ENCODE results near the gene FCN3.
"Not testable (repeated sequence)": the region's sequence is repeated elsewhere in the genome, so short reads cannot be mapped to it uniquely, and the experiment has no call there.

FCN3 gene

DNA sequence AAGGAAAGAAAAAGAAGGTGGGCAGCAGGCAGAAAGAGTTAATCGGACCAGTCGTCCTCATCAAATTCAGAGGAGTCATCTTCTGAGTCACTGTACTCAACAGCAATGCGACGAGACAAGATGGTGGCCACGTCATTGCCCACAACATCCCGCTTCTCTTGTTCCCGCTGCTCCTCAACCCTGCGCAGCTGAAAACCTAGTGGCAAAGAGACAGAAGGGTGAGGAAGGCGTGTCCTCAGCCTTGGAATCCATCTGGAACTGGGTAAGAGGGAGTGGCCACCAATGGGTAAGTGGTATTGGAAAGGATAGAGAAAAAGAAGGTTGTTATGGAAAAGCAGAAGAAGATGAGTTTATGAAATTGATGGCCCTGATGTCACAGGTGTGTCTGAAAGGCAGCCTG, 33.5 kb upstream of the FCN3 start:
- Histone ChIP-seq H3K27me3 (ENCODE audit: control insufficient read depth, insufficient read depth, low read length) (no peaks in the 10 kb centered on the region), H3K27ac (ENCODE audit: low read length) (no peak overlapping the region), H3K4me3 (ENCODE audit: low read length) (no peak overlapping the region), H3K36me3 (ENCODE audit: control insufficient read depth, insufficient read depth, low read length) (peaks cover 8% of the 10 kb centered on the region; the same call in 1 of the 2 replicates), H3K4me1 (ENCODE audit: control insufficient read depth, insufficient read depth, low read length) (peaks cover 3% of the 10 kb centered on the region), H3K9me3 (ENCODE audit: control insufficient read depth, insufficient read depth, low read length) (no peaks in the 10 kb centered on the region)
- DNase-seq (ENCODE audit: low read depth, low spot score), result no peak
- WGBS (ENCODE audit: insufficient coverage, insufficient read length), result no CpG with 5 or more reads among the region's 9 CpGs

DNA sequence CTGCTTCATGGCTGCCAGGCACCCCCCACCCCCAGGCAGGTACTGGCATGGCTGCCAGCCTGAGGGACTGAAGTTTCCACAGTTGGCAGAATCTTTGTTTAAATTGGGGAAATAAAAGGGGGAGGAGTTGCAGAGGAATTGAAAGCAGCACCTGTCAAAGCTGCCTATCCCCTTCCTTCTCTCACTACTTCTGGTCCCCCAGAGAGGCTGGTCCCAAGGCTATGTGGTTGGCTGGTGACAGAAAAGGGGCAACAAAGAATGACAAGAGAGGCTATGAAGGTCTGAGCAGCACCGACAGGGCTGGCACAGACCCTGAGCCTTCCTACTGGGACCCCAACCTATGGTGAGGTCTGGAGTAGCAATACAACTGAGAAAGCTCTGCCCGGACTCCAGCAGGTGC, 32.2 kb upstream of the FCN3 start:
- H3K27me3 ChIP-seq (ENCODE audit: control insufficient read depth, insufficient read depth, low read length); H3K4me1 ChIP-seq (ENCODE audit: control insufficient read depth, insufficient read depth, low read length); H3K27ac ChIP-seq (ENCODE audit: low read length); DNase-seq (ENCODE audit: low read depth, low spot score); H3K36me3 ChIP-seq (ENCODE audit: control insufficient read depth, insufficient read depth, low read length); H3K4me3 ChIP-seq (ENCODE audit: low read length); H3K9me3 ChIP-seq (ENCODE audit: control insufficient read depth, insufficient read depth, low read length): not testable (repeated sequence)
- WGBS (ENCODE audit: insufficient coverage, insufficient read length), result no CpG with 5 or more reads among the region's 2 CpGs

DNA sequence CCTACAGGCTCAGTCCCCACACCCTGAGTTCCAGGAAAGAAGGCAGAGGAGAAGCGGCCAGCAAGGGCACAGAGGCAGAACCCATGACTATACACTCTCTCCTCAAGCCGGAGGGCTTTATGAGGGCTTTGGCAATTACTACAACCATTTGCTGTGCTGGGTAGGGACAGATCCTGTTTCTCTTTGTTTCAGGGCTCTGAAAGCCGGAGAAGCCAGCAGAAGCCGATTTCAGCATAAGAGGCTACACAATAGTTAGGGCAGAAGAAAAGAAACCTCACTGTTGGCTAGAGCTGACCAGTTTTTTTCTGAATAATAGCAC, 31.7 kb upstream of the FCN3 start:
- no peak overlapping the region for H3K27ac ChIP-seq (ENCODE audit: low read length)
- no CpG with 5 or more reads among the region's 4 CpGs for WGBS (ENCODE audit: insufficient coverage, insufficient read length)

DNA sequence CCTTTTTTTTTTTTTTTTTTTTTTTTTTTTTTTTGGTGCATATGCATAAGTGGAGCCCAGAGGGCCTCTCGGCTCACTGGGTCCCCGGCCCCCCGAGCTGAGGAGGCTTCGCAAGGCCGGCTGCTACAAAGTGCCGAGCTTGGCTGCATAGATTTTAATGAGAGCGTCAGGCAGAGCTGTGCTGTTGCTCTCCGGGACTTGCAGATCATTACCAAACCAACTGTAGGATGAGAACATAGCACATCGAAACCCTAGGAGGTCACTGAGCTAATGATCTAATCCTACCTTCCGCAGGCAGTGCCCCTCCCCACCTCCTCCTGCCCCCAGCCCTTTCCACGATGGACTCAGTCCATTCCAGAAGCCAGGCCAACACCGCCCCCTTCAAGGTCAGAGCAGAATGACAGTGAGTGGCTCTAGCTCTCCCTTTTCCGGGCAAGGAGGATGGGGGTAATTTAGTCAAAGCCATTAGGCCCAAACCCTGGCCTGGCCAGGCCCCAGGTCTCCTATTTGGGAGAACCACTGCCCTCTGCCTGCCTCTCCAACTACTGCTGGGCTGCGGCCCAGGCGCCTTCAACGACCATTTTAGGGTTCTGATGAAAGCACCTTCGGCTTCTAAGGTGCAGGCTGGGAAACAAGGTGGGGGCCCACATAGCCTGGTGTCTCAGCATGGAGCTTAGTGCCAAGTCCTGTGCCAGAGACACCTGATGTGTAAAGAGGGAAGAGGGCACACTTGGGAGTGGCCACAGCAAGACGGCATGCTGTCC, 31.2 kb upstream of the FCN3 start:
- not testable (repeated sequence) for H3K9me3 ChIP-seq (ENCODE audit: control insufficient read depth, insufficient read depth, low read length); H3K36me3 ChIP-seq (ENCODE audit: control insufficient read depth, insufficient read depth, low read length); H3K4me1 ChIP-seq (ENCODE audit: control insufficient read depth, insufficient read depth, low read length); H3K4me3 ChIP-seq (ENCODE audit: low read length); H3K27me3 ChIP-seq (ENCODE audit: control insufficient read depth, insufficient read depth, low read length); H3K27ac ChIP-seq (ENCODE audit: low read length); DNase-seq (ENCODE audit: low read depth, low spot score)
- no CpG with 5 or more reads among the region's 18 CpGs for WGBS (ENCODE audit: insufficient coverage, insufficient read length)

More for the DNA sequence above, 31.7 kb upstream of the FCN3 start:
- Histone ChIP-seq H3K36me3 (ENCODE audit: control insufficient read depth, insufficient read depth, low read length) (peaks cover 3% of the 10 kb centered on the region; the same call in 1 of the 2 replicates), H3K9me3 (ENCODE audit: control insufficient read depth, insufficient read depth, low read length) (no peaks in the 10 kb centered on the region), H3K4me1 (ENCODE audit: control insufficient read depth, insufficient read depth, low read length) (peaks cover 7% of the 10 kb centered on the region), H3K27me3 (ENCODE audit: control insufficient read depth, insufficient read depth, low read length) (no peaks in the 10 kb centered on the region), H3K4me3 (ENCODE audit: low read length) (no peak overlapping the region)
- DNase-seq (ENCODE audit: low read depth, low spot score), result no peak

DNA sequence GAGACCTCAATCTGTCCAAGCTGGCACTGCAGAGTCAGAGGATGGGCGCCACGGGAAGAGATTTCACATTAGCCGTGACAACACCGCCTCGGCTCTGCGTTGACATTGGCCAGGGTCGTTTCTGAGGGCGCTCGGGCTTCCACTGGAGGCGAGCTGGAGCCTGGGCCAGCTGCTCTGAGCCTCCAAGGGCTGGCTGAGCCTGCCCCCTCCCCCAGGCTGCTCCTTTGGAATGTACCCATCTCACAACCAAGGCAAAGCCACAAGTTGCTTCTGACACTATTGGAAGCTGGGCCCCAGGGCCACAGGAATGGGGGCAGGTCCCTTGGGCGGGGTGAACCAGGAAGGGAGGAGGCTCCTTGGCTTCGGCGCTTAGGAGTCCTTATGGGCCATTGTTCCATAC, 30.4 kb upstream of the FCN3 start:
- no CpG with 5 or more reads among the region's 13 CpGs for WGBS (ENCODE audit: insufficient coverage, insufficient read length)

DNA sequence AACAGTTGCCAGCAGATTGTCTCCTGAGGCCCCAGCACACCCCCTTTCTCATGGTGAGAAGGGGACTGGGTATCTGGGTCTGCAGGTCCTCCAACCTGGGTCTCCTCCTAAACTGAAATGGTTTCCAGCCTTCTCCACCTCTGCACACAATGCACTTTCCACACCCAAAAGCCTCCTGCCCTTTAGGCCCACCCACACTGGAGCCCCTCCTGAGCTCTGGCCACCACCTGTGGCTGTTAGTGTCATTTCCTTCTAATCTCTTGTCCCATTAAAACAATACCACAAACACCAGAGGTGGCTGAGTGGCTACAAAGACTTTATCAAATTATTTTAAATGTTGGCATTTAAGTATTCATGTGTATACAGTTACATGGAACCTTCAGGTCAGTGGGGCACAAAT, 29.3 kb upstream of the FCN3 start:
- H3K36me3 ChIP-seq (ENCODE audit: control insufficient read depth, insufficient read depth, low read length), result no peaks in the 10 kb centered on the region
- H3K4me3 ChIP-seq (ENCODE audit: low read length), result no peak overlapping the region
- H3K27ac ChIP-seq (ENCODE audit: low read length), result no peak overlapping the region
- DNase-seq (ENCODE audit: low read depth, low spot score), result no peak
- no peaks in the 10 kb centered on the region for H3K9me3 ChIP-seq (ENCODE audit: control insufficient read depth, insufficient read depth, low read length)
- no peaks in the 10 kb centered on the region for H3K27me3 ChIP-seq (ENCODE audit: control insufficient read depth, insufficient read depth, low read length)
- H3K4me1 ChIP-seq (ENCODE audit: control insufficient read depth, insufficient read depth, low read length), result peaks cover 7% of the 10 kb centered on the region

More for the DNA sequence above, 30.4 kb upstream of the FCN3 start:
- Histone ChIP-seq H3K27ac (ENCODE audit: low read length) (no peak overlapping the region), H3K36me3 (ENCODE audit: control insufficient read depth, insufficient read depth, low read length) (no peaks in the 10 kb centered on the region), H3K27me3 (ENCODE audit: control insufficient read depth, insufficient read depth, low read length) (no peaks in the 10 kb centered on the region), H3K4me3 (ENCODE audit: low read length) (no peak overlapping the region), H3K9me3 (ENCODE audit: control insufficient read depth, insufficient read depth, low read length) (no peaks in the 10 kb centered on the region), H3K4me1 (ENCODE audit: control insufficient read depth, insufficient read depth, low read length) (peaks cover 7% of the 10 kb centered on the region)
- DNase-seq (ENCODE audit: low read depth, low spot score), result no peak

DNA sequence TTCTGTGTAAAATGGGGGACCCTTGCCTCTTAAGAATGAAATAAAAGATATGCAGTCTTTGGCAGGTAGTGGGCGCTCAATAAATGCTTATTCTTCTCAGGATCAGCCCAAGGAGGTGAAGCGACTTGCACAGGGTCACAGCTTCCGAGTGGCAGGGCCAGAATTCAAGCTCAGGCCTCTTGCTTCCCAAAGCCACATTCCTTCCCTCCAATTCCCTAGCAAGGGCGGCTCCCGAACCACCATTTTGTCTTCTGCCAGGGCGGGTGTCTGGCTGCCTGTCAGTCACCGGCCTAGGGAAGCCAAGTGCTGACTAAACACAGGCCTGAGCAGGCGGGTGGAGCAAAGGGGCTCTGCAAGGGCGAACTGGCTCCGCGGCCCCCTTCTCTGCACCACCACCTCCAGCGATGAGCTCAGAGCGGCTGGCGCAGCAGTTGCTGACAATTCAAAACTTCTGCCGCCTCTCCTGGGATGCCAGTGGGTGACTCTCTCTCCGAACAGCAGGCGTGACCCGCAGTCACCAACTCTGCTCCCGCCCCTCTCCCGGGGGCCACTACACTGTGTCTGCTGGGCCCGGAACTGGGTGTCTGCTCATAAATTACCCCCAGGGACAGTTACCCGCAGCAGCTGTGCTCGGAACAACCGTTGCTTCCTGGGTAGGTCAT, 28.6 kb upstream of the FCN3 start:
- no peak overlapping the region for H3K27ac ChIP-seq (ENCODE audit: low read length)
- H3K27me3 ChIP-seq (ENCODE audit: control insufficient read depth, insufficient read depth, low read length), result no peaks in the 10 kb centered on the region
- DNase-seq (ENCODE audit: low read depth, low spot score), result no peak
- H3K9me3 ChIP-seq (ENCODE audit: control insufficient read depth, insufficient read depth, low read length), result no peaks in the 10 kb centered on the region
- WGBS (ENCODE audit: insufficient coverage, insufficient read length), result no CpG with 5 or more reads among the region's 24 CpGs
- no peak overlapping the region for H3K4me3 ChIP-seq (ENCODE audit: low read length)
- peaks cover 7% of the 10 kb centered on the region for H3K4me1 ChIP-seq (ENCODE audit: control insufficient read depth, insufficient read depth, low read length)
- no peaks in the 10 kb centered on the region for H3K36me3 ChIP-seq (ENCODE audit: control insufficient read depth, insufficient read depth, low read length)

DNA sequence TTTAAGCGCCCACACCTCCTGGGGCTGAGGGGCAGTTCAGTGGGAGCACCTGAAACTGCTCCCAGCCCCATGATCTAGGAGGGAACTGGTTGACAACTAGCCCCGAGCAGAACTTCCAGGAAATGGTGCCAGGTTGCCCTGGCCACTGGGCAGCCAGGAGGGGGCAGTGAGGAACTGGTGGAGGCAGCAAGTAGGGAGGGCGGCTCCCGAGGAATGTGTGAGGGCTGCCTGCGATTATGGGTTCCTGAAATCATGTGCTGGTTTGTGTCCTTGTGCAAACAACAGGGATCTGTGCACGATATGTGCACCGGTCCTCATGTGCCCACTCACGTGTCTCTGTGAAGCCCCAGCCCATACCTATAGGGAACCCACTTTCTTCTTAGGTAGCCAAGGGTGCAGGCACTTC, 27.7 kb upstream of the FCN3 start:
- Histone ChIP-seq H3K4me1 (ENCODE audit: control insufficient read depth, insufficient read depth, low read length) (peaks cover 7% of the 10 kb centered on the region), H3K36me3 (ENCODE audit: control insufficient read depth, insufficient read depth, low read length) (no peaks in the 10 kb centered on the region), H3K27me3 (ENCODE audit: control insufficient read depth, insufficient read depth, low read length) (no peaks in the 10 kb centered on the region), H3K9me3 (ENCODE audit: control insufficient read depth, insufficient read depth, low read length) (no peaks in the 10 kb centered on the region), H3K27ac (ENCODE audit: low read length) (no peak overlapping the region), H3K4me3 (ENCODE audit: low read length) (no peak overlapping the region)
- DNase-seq (ENCODE audit: low read depth, low spot score), result no peak
- no CpG with 5 or more reads among the region's 8 CpGs for WGBS (ENCODE audit: insufficient coverage, insufficient read length)

DNA sequence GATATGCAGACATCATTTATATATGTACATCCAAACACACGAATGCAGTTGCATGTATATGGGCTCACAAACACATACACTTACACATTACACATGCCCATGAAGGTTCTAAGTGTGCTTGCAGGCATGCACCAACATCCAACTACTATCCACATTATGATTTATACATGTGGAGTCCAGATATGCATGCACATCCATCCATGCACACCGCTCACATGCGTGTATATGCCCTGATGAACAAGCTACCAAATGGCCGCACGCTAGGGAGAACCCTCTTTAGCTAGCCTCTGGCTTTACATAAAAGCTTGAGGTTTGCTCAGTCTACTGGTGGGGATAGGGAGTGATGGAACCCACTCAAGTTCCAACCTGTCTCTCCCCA, 26.3 kb upstream of the FCN3 start:
- H3K27ac ChIP-seq (ENCODE audit: low read length), result no peak overlapping the region
- H3K4me1 ChIP-seq (ENCODE audit: control insufficient read depth, insufficient read depth, low read length), result peaks cover 6% of the 10 kb centered on the region
- no peaks in the 10 kb centered on the region for H3K9me3 ChIP-seq (ENCODE audit: control insufficient read depth, insufficient read depth, low read length)
- H3K27me3 ChIP-seq (ENCODE audit: control insufficient read depth, insufficient read depth, low read length), result no peaks in the 10 kb centered on the region
- no peak overlapping the region for H3K4me3 ChIP-seq (ENCODE audit: low read length)
- no peaks in the 10 kb centered on the region for H3K36me3 ChIP-seq (ENCODE audit: control insufficient read depth, insufficient read depth, low read length)
- DNase-seq (ENCODE audit: low read depth, low spot score), result no peak
- WGBS (ENCODE audit: insufficient coverage, insufficient read length), result no CpG with 5 or more reads among the region's 5 CpGs

DNA sequence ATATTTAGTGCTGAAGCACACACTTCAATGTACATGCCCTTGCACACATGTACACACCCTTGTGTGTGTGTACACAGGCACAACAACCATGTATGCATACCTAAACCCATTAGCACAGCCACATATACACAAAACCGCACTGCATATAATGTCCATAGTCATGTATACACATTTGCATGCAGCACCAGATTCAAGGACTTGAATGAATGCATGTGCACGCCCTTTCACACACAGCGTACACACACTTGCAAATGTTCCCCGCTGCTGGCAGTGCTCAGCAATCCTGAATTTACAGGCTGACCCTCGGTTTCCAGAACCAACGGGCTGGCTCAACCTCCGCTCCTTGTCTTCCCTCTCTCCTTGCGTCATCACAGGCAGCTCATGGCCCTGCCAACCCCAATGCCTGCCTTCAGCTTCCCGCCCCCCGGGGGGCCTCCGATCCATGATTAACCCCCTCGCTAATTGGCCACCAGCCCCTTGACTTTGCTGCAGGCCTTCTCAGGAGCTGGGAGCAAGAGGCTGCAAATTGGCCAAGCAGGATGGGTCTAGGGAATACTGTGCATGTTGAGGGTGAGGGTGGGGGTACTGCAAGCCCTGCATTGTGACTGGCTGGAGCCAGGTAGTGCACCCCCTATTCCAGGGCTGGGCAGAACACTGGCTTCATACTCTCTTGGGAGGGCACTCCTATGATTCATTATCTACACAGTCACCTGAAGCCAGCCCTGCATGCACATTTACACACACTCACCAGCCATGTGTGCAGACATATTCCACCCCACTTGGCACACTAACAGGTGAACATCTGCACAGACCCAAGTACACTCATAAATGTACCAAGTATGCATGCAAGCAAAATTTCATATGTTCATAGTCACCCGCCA, 25.7 kb upstream of the FCN3 start:
- Histone ChIP-seq H3K27me3 (ENCODE audit: control insufficient read depth, insufficient read depth, low read length) (no peaks in the 10 kb centered on the region), H3K4me3 (ENCODE audit: low read length) (no peak overlapping the region), H3K36me3 (ENCODE audit: control insufficient read depth, insufficient read depth, low read length) (no peaks in the 10 kb centered on the region), H3K9me3 (ENCODE audit: control insufficient read depth, insufficient read depth, low read length) (no peaks in the 10 kb centered on the region), H3K4me1 (ENCODE audit: control insufficient read depth, insufficient read depth, low read length) (peaks cover 6% of the 10 kb centered on the region), H3K27ac (ENCODE audit: low read length) (no peak overlapping the region)
- no CpG with 5 or more reads among the region's 13 CpGs for WGBS (ENCODE audit: insufficient coverage, insufficient read length)
- no peak for DNase-seq (ENCODE audit: low read depth, low spot score)
